Measurements from ENCODE around the gene CNTFR.

Gene CNTFR

DNA sequence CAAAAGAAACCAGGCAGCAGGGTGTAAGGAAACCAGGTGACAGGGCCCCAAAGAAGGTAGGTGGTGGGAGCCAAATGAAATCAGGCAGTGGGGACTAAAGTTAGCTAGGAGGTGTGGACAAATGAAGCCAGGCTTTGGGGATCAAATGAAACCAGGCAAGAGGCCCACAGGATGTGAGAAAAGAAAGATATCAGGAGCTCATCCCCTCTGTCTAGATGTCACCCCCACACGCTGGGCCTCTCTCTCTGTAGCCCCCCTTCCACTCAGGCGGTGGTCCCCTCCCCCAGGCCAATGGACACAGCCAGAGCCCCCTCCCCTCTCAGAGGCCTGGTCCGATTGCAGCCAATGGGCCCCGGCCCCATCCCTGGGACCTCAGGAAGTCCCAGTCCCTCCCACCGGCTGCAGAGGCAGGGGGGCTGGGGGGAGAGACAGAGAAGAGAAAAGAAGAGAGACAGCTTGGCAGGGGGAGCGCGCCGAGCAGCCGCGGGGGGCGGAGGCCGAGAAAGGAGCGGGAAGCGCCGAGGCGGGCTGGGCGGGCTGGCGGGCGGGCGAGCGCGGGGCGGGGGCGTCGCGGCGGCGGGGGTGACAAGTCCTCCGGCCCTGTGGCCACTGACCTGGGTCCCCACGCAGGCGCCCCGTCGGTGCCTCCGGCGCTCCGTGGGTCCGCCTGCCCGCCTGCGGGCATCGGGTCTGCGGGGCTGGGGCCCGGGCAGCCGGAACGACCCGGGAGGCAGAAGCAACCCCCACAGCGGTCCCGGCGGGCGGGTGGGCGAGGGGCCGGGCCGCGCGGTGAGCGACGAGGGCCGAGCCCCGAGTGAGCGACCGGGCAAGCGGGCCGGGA, 11.9 kb downstream of the CNTFR start:
- TF ChIP-seq, protein P1, sequence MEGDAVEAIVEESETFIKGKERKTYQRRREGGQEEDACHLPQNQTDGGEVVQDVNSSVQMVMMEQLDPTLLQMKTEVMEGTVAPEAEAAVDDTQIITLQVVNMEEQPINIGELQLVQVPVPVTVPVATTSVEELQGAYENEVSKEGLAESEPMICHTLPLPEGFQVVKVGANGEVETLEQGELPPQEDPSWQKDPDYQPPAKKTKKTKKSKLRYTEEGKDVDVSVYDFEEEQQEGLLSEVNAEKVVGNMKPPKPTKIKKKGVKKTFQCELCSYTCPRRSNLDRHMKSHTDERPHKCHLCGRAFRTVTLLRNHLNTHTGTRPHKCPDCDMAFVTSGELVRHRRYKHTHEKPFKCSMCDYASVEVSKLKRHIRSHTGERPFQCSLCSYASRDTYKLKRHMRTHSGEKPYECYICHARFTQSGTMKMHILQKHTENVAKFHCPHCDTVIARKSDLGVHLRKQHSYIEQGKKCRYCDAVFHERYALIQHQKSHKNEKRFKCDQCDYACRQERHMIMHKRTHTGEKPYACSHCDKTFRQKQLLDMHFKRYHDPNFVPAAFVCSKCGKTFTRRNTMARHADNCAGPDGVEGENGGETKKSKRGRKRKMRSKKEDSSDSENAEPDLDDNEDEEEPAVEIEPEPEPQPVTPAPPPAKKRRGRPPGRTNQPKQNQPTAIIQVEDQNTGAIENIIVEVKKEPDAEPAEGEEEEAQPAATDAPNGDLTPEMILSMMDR (IDR thresholded peaks at IDR 0.05; ENCODE audit: extremely low read depth, missing control alignments), result no peak
- no peak for DNase-seq (ENCODE audit: low spot score)

DNA sequence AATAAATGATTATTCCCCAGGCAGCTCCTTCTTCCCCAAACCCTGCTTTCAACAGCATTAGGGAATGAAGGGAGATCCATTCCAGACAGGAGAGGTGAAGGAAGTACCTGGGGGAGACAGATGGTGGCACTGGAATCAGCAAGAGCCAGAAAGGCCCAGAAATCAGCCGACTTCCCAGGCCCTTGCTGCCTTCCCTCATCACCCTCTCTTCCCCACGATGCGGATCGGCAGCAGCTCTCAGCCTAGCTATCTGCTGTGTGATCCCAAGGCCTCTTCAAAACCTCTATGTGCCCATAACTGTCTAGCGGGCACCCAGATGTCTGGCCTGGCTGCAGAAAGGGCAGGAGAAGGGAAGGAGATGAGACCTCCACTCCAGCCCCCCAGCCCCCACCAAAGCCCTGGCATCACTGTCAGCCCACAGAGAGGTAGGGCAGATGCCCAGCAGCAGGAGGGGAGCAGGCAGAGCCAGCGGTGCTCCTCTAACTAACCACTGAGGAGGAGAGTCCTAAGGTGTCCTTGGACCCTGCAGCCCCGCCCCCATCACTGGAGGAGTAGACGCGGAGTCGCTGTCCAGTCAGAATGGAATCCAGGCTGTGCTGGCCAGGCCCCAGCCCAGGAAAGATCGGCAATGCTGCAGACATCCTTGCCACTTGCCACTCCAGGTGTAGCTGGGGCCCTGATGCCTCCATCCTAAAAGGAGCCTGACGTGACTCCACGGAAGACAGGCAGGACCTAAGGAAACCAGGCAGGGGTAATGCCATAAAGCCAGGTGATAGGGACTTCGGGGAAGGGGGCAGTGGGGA, 12.7 kb downstream of the CNTFR start:
- TF ChIP-seq, protein P1 (IDR thresholded peaks at IDR 0.05; ENCODE audit: extremely low read depth, missing control alignments), result no peak
- DNase-seq (ENCODE audit: low spot score), result no peak

DNA sequence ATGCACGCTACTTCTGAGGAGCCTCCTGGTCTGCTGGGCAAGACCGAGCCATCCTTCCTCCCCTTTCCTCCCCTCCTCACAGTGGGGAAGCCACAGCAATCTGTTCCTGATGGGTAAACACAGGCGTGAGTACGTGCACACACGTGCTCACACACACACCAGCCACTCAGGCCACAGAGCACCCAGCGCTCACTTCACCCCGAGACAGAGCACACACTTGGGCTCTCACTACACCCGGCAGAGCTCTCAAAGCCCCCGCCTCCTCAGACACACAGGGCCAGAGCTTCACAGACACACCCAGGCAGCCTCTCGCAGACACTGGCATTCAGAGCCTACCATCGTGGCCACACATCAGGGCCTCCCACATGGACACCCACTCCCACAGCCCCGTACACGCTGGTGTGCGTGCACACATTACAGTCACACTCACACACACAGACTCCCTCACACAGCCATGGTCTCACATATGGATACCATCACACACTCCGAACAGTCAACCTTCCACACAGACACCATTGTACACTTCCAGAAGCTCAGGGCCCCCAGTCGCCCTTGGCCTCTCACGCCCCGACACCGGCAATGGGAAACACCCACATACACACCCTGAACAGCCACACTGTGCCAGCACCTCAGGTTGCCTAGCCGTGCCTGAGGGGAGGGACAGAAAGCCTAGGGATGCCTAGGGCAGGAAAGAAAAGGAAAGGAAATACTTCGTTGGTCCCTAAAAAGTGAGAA, 13.5 kb downstream of the CNTFR start:
- DNase-seq (ENCODE audit: low spot score), result no peak
- TF ChIP-seq, protein P1 (IDR thresholded peaks at IDR 0.05; ENCODE audit: extremely low read depth, missing control alignments), result no peak

DNA sequence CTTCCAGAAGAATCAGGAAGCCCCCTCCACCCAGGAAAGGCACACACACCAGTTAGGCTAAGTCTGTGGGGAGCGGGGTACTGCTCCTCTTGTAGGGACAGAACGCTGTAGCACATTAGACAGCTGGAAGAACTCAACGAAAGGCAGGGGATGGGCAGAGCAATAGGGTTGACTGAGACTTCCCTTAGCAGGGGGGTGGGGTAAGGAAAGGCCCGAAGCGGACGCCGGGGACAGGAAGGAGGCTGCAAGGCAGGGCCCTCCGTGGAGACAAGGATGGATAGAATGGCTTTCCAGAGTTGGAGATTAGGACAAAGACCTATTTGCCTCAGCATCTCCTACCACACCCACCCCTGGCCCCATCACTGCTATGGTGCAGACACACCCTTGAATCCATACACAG, 14.3 kb downstream of the CNTFR start:
- no peak for DNase-seq (ENCODE audit: low spot score)

DNA sequence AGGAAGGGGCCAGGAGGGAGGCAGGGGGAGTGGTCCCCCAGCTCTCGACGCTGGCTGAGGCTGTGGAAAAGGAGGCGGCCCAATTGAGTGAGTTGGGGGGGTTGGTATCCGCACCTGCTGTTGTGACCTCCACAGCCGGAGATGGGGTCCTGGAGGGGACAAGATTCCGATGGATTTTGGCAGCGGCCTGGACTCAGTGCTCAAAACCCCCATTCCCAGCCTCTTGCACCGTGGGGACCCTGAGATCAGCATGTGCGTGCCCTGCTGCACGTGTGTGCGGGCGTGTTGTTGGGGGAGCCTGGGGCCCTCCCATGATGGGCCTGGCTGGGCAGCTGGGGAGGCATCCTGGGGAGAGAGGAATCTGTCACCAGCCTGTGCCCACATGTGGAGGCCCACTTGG, 15.0 kb downstream of the CNTFR start:
- DNase-seq (ENCODE audit: low spot score), result no peak
- TF ChIP-seq, protein P1 (IDR thresholded peaks at IDR 0.05; ENCODE audit: extremely low read depth, missing control alignments), result no peak

More for the DNA sequence above, 14.3 kb downstream of the CNTFR start:
- TF ChIP-seq, protein P1 (IDR thresholded peaks at IDR 0.05; ENCODE audit: extremely low read depth, missing control alignments), result no peak

DNA sequence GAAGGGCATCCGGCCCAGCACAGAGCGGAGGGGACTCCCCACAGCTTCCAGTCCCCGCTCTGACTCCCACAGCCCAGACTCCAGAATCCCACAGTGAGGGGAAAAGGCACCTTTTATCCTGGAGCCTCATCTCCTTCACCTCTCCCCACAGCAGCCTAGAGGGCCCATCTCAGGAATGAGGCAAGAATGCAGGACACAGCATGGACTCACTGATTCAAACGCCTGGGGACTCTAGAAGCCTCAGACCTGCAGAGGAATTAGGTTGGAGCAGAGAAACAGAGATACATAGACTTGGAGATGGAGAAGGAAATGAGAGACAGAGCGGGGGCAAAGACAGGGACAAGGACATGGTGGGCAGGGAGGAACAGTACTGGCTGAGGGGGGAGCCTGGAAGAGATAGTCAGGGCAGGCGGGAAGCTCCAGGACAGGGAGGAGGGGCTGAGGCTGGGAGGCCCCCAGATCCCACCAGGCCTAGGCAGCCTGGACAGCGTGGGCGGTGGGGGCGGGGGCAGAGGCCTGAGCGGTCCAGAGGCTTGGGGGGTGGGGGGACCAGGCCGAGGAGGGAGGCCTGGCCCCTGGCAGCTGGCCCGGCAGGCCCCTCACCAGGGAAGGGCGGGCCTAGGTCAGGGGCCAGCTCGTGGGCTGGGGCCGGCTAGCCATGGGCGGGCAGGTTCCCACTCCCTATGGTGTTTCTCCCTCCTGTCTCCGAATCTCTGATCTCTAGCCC, 15.8 kb downstream of the CNTFR start:
- DNase-seq (ENCODE audit: low spot score), result no peak
- TF ChIP-seq, protein P1 (IDR thresholded peaks at IDR 0.05; ENCODE audit: extremely low read depth, missing control alignments), result no peak

Measured in GM20000 (cell line).